Medulla oblongata (tissue), 1 donor: ENCODE measurements around the gene SPDYE17.
"Not testable (repeated sequence)": the region's sequence is repeated elsewhere in the genome, so short reads cannot be mapped to it uniquely, and the experiment has no call there.

Experiments used
- DNase-seq: peaks from one replicate; pipeline ENCODE4 v3.0.0-alpha.2; 2015; ENCODE audit errors: extremely low spot score

SPDYE17 gene

DNA sequence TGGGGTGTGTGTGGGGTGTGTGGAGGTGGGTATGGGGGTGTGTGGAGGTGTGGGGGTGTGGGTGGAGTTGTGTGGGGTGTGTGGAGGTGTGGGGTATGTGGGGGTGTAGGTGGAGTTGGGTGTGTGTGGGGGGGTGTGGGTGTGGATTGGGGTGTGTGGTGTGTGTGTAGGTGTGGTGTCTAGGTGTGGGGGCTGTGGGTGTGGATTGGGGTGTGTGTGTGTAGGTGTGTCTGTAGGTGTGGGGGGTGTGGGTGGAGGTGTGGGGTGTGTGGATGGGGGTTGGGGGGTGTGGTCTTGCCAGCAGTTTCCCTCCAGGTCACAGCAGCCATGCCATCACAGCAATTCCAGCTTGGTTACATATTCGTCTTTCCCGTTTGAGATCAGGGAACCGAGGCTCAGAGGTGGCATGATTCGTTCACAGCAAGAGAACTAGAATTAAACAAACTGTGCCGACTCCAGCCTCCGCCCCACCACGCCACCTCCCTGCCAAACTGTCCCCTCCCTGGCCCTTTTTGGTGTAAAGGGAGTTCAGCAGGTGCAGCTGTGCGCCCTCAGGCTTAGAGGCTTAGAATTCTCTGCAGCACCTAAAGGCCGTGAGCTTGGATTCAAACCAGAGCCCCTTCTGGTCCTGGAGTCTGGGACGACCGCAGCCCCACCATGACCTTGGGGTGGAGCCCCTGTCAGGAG lies 33.3 kb downstream of the SPDYE17 start:
- not testable (repeated sequence) for DNase-seq

DNA sequence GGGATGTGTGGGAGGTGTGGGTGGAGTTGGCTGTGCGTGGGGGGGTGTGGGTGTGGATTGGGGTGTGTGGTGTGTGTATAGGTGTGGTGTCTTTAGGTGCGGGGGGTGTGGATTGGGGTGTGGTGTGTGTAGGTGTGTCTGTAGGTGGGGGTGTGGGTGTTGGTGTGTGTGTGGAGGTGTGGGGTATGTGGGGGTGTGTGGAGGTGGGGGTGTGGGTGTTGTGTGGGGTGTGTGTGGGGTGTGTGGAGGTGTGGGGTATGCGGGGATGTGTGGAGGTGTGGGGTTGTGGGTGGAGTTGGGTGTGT lies 33.9 kb downstream of the SPDYE17 start:
- DNase-seq = no peak

DNA sequence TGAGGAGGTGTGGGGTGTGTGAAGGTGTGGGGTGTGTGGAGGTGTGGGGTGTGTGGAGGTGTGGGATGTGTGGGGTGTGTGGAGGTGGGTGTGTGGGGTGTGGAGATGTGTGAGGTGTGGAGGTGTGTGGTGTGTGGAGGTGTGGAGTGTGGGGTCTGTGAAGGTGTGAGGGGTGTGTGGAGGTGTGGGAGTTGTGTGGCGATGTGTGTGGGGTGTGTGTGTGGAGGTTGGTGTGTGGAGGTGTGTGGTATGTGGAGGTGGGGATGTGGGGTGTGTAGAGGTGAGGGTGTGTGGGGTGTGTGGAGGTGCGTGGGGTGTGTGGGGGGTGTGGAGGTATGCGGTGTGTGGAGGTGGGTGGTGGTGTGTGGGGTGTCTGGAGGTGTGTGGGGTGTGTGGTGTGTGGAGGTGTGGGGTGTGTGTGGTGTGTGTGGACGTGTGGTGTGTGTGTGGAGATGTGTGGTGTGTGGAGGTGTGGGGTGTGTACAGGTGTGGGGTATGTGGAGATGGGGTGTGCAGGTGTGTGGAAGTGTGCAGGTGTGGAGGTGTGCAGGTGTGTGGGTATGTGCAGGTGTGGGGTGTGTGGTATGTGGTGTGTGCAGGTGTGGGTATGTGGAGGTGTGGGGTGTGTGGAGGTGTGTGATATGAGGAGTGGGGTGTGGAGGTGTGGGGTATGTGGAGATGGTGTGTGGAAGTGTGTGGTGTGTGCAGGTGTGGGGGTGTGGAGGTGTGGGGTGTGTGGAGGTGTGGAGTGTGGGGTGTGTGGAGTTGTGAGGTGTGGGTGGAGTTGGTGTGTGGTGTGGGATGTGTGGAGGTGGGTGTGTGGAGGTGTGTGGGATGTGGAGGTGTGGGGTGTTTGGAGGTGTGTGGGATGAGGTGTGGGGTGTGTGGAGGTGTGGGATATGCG lies 34.5 kb downstream of the SPDYE17 start:
- DNase-seq = no peak

DNA sequence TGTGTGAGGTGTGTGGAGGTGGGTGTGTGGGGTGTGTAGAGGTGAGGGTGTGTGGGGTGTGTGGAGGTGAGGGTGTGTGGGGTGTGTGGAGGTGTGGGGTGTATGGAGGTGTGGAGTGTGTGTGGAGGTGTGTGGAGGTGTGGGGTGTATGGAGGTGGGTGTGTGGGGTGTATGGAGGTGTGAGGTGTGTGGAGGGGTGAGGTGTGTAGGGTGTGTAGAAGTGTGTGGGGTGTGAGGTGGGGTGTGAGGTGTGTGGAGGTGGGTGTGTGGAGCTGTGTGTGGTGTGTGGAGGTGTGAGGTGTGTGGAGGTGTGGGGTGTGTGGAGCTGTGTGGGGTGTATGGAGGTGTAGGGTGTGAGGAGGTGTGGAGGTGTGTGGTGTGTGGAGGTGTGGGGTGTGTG lies 35.2 kb downstream of the SPDYE17 start:
- DNase-seq = not testable (repeated sequence)

DNA sequence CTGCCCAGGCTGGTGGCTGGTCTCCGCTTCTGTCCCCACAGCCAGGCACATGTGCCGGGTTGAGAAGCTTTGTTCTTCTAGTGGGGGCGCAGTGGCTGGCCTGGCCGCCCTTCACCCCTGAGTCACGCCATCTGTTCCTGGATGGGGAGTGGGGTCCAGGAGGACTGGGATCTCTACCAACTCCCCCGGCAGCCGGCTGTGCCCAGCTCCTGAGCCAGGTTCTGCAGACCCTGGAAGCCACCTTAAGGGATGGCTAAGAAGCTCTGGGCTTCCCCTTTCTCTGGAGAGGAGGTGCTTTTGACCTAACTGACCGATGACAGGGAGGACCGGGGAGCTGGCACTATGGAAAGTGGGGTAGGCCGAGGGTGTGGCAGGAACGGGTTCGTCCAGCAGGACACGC lies 37.9 kb downstream of the SPDYE17 start:
- not testable (repeated sequence) for DNase-seq

DNA sequence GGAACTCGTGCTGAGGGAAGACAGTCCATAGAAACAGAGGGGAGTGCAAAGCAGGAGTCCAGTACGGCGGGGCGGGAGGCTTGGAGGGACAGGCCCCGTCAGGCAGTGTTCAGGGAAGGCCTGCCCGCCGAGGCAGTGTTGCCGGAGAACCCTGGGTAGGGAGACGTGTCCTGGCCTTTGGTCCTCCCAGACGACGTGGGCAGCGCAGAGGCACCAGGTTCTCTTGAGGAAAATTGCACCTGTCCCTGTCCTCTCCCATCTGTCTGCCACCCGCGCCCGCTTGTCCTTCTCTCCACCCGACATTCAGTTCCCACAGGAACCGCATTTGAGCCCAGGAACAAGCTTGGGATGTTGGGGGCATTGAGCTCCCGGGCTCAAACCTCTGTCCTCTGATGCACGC lies 38.3 kb downstream of the SPDYE17 start:
- DNase-seq = not testable (repeated sequence)

DNA sequence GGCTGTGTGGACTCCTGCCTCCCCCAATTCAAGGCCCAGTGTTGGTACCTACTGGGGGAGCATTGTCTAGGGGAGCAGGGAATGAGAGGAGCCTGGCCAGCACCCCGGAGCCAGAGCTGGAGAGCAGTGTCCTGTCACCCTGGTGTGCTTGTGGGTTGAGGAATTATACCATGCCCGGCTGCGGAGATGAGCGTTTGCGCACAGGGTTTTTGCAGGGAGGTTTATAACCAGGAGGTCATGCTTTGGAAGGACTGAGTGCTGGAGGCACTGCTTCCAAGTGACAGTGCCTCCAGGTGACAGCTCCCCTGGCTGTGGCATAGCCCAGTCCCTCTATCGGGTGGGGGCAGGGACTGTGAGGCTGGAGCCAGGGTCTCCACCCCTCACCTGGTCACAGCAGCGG lies 39.3 kb downstream of the SPDYE17 start:
- not testable (repeated sequence) for DNase-seq

DNA sequence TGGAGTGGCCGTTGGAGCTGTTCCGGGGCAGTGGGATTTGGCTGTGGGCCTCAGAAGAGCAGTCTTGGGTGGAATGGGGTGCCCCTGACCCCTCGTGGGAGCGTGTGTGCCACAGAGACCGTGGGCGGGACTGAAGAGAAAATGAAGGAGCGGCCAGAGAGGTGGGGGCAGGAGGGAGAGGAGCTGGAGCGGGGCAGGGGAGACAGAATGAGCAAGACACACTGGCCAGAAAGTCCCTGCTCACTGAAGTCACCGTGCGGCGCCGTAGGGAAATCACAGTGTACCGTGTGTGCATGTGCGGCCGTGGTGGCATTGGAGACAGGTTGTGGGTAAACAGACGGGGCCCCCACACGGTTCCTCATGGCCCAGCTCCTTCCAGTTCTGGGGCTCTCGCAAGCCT lies 40.0 kb downstream of the SPDYE17 start:
- DNase-seq = not testable (repeated sequence)

DNA sequence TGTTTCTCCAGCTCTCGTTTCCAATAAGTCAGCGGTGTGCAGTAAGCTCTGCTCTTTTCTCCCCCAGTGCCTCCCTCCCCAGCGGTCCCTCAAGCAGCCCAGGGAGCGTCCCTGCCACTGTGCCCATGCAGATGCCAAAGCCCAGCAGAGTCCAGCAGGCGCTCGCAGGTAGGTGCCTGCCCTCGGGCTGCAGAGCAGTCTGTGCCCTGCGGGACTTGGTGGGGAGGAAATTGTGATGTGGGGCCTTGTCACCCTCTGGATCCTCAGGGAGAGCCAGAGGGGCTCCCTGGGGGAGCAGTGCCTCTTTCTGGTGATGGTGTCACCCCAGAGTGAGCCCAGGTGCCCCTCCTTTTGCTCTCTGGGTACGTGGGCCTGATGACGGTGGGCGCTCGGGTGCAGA lies 42.0 kb downstream of the SPDYE17 start:
- not testable (repeated sequence) for DNase-seq

DNA sequence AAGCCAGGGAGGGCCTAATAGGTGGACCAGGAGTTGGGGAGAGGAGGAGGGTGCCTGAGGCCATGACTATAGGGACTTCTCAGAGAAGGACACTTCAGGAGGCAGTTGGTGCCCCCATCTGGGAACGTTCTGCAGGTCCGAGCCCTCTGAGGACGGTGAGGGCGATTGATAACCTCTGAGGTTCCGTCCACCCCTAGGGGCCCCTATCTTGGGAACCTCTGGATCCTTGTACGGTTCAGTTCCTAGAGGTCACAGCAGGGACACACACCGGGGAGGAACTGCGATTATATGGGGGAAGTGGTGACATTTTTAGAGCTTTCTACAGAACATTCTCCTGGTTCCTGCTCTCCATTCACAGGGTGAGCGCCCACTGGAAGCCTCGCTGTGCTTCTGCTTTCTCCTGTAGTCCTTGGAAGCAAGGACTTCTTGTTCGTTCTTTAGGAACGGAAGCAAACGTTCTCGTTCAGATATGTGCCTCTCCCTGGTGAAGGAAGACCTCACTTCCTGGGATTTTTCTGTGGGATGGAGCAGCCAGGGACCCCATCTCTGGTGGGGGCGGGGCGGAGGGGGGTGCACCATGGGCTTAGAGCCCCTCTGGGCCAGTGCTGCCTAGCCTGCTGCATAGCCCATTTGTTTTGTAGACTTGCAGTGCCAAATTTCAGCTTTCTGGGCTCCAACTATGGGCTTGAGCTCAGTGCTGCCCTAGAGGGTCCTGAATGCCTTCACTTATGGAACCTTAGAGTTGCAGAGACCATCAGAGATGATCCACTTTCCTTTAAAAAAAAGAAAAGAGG lies 46.0 kb downstream of the SPDYE17 start:
- not testable (repeated sequence) for DNase-seq

DNA sequence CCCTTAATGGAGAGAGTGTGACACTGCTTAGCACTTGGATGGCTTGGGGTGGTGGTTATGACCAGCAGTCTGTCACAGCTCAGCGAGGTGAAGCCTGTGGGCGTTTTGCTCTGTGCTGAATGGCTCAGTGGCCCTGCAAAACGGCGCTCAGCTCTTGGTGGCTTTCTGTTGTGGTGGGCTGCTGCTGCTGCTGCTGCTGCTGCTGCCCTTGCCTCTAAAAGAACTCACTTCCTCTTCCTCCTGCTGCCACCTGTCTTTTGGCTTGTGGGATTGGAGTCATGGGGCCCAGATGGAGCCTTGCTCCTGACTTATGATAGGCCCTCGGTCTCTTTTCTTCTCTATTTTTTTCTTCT lies 47.4 kb downstream of the SPDYE17 start:
- DNase-seq = not testable (repeated sequence)

DNA sequence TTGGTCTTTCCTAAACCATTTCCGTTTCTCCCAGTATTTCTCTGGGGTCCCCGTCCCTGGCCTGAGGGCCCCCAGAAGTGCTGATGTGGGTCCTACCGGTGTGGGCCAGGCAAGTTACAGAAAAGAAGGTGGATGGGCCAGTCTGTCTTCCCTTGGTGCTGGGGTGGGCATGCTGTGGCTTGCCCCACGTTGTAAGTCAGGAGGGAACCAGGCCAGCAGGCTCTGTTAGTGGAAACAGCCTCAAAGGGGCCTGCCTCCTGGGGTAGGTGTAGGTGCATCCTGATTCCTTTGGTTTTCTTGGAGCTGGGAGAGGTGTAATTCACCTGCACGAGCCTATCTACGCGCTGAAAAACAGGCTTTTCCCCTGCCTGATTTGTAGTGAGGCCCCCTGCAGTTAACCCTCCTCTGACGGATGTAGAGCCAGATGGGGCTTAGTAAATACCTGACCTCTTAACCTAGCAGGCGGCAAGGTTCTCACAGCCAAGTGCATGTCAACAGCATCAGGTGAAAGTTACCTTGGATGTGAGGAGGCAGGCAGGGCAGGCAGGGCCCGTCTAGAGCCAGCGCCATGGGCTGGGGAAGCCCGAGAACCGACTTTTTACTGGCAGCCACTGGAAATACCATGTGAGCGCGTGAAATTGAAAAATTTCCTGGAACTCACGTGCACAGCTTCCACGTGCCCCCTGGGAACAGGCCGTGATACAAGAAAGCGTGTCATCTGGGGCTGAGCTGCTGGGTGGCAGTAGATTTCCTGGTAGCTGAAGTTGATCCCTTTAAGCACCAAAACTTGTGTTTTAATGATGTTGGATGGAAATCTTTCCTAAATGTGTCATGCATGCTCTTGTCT lies 48.0 kb downstream of the SPDYE17 start:
- not testable (repeated sequence) for DNase-seq

DNA sequence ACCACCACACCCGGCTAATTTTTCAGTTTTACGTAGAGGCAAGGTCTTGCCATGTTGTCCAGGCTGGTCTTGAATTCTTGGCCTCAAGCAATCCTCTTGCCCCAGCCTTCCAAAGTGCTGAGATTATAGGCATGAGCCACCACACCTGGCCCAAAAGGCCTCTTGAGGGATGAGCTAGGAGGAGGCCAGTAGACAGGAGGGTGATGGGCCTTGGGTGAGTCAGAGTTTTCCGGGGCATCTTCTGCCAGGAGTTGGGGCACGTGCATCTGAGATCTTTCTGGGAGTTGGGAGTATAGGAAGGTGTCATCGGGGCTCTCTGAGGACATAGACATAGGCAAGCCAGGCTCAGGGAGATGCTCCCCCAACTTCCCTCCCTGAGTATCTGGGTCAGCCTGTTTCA lies 48.8 kb downstream of the SPDYE17 start:
- not testable (repeated sequence) for DNase-seq

DNA sequence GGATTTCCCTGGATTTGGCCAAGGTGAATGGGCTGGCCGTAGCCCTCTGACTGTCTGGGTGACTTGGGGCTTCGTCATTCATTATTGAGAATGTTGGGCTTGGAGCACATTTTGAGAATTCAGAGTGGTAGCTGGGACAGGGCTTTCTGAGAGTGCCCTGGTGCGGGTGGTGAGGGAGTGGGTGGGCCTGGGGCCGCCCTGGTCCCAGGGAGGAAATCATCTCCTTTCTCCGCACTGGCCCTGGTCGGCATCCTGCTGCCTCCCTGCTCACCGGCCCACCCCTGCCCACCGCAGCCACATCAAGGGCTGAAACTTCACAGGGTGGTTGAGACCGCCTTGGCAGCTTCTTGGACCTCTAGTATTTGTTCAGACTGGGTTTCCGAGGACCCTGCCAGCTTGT lies 49.7 kb downstream of the SPDYE17 start:
- not testable (repeated sequence) for DNase-seq

DNA sequence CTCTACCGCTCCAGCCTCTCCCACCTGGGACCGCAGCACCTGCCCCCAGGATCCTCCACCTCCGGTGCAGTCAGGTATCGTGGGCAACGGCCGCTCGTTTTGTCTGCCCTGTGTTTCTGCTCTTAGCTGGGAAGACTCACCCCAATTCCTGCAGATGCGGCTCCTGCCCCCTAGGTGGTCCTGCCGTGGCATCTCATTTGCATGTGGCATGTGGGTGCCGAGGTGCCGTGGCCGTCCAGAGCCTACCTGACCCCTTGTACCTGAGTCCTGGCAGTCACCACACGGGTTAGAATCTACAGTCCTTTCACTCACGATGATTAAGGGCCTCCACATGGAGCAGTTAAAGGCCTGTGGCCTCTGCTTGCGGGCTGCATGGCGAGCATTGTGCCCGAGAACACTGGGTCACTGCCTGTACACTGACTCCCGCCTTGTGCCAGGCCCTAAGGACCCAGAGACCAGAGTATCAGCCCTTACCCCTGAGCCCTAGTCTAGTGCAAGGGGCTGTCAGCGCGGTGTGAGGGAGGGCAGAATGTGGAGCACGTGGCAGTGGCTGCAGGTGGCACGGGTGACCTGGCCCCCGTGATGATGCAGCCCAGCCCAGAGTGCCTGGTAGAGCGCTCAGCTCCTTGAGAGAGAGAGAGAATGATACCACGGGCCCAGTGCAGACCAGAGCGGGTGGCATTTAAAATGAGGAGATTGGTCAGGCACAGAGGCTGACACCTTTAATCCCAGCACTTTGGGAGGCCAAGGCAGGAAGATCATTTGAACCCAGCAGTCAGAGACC lies 50.8 kb downstream of the SPDYE17 start:
- DNase-seq = not testable (repeated sequence)

DNA sequence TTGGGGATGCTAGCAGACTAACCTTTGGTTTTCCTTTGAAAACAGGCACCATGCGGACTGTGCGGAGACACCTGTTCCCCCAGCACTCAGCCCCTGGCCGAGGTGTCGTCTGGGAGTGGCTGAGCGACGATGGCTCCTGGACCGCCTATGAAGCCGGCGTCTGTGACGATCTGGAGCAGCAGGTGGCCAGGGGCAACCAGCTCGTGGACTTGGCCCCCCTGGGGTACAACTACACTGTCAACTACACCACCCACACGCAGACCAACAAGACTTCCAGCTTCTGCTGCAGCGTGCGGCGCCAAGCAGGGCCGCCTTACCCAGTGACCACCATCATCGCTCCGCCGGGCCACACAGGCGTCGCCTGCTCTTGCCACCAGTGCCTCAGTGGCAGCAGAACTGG lies 51.6 kb downstream of the SPDYE17 start:
- not testable (repeated sequence) for DNase-seq

DNA sequence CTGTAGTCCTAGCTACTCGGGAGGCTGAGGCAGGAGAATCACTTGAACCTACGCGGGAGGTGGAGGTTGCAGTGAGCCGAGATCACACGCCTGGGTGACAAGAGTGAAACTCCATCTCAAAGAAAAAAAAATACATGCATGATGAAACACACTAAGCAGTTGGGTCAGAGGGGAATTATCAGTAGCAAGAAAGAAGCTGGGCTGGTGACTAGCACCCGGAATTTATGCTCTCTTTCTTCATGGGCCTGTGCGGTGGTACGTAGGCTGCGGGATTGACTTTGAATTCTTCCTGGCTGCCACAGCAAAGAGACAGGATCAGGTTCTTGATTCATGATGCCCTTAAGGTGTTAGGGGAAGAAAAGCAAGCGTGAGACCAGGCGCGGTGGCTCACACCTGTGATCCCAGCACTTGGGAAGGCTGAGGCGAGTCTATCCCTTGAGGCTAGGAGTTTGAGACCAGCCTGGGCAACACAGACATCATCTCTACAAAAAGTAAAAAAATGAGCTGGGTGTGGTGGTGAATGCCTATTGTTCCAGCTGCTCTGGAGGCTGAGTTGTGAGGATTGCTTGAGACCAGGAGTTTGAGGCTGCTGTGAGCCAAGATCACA lies 54.3 kb downstream of the SPDYE17 start:
- not testable (repeated sequence) for DNase-seq

DNA sequence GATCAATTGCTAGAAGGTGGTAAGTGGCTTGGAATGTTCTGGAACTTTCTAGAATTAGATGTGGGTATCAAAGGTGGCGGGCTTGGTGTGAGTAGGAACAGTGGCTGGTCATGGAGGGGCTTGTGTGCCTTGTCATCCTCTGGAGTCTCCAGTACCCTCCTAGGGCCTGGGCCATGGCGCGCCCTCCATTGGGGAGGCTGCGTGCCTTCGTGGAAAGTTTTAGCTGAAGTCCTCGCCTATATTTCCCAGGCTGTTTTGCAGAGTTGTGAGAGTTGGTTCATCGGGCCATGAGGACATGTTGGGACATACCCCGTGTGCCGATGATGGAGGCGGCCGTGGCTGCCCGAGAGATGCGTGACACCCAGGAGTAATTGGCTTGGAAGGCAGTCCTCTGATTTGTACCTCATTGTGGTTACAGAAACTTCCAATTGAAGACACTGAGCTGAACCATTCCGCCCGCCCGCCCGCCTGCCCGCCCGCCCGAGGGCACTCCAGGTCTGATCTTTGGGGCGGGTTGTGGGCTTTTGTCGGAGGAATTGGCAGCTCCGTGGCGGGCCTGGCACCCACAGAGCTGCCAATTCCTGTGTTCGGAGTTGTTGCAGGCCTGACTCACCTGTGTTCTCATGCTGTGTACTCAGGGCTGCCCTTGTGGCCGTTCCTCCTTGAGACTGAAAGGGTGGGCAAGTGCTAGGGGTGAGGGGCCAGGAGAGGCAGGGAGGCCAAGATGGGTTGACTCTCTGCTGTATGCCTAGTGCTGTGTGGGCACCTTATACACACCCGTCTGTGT lies 57.2 kb downstream of the SPDYE17 start:
- not testable (repeated sequence) for DNase-seq

DNA sequence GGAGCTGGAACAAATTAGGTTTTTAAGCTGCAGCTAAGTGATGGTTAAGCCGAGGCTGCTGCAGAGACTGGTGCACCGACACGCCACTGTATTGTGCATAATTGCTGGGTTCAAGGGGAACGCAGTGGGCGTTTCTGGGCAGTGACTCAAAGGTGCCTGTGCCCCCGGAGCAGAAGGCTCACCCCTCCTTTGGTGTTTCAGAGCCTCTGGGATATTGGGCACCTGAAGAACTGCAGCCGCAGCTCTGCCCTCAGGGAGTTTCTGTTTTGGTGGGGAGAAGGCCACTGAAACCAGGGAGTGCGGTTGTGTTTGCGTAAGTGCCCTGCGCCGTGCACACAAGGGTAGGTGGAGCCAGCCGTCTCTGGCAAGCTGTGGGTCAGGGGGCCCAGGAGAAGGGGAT lies 57.8 kb downstream of the SPDYE17 start:
- DNase-seq = not testable (repeated sequence)
